ENCODE data around the gene GPATCH2L.

GPATCH2L gene

GRCh38 chr14:76152333-76152681 lies 585 bp downstream of the GPATCH2L start:
- CTCF ChIA-PET, result interaction anchor here (1.4 kb wide), 1 partner anchor 29 kb away, joined by 4 read pairs; no protein-coding TSS in a partner anchor
- Histone ChIP-seq H3K4me1 (ENCODE audit: control extremely low read depth in 1 of 4, control insufficient read depth in 4 of 4, insufficient read depth in 4 of 4, low read length in 3 of 4) (peaks cover 21 to 49% (median 35%) of the 10 kb centered on the region in 4 experiments), H3K4me3 (ENCODE audit: control insufficient read depth in 1 of 7, extremely low read depth in 1 of 7, insufficient read depth in 4 of 7, low read depth in 2 of 7, low read length in 6 of 7) (peak overlapping the region; percentile 67 to 95 (median 90)), H3K27me3 (replicated peaks in 2 of 5; ENCODE audit: control insufficient read depth in 4 of 5, insufficient read depth in 5 of 5, low read length in 4 of 5) (peaks cover 0 to 21% (median 1%) of the 10 kb centered on the region in 5 experiments), H3K27ac (ENCODE audit: insufficient read depth in 1 of 2, low read depth in 1 of 2, low read length in 2 of 2, poor library complexity in 1 of 2, severe bottlenecking in 2 of 2) (peak overlapping the region; percentile 99), H3K36me3 (ENCODE audit: control insufficient read depth in 4 of 4, insufficient read depth in 4 of 4, low read length in 3 of 4) (peaks cover 5 to 21% (median 16%) of the 10 kb centered on the region in 4 experiments), H3K9me3 (ENCODE audit: control extremely low read depth in 1 of 5, control insufficient read depth in 4 of 5, insufficient read depth in 2 of 5, low read depth in 1 of 5, low read length in 4 of 5) (no peaks in the 10 kb centered on the region)
- peak; percentile 91 to 98 (median 97) for DNase-seq
- 0% methylated on average over 15 of the region's 17 CpGs for WGBS (ENCODE audit: insufficient coverage)
- POLR2A ChIA-PET, result interaction anchor here (0.6 to 1.9 kb wide), 7 partner anchors 10 to 1312 kb away, joined by 3 to 11 read pairs (median 4); no protein-coding TSS in a partner anchor

GRCh38 chr14:76153919-76154318 lies 2.2 kb downstream of the GPATCH2L start:
- Histone ChIP-seq H3K4me3 (ENCODE audit: control insufficient read depth in 1 of 7, extremely low read depth in 1 of 7, insufficient read depth in 4 of 7, low read depth in 2 of 7, low read length in 6 of 7) (peak overlapping the region in 1 of 7 experiments; percentile 91), H3K27ac (ENCODE audit: insufficient read depth in 1 of 2, low read depth in 1 of 2, low read length in 2 of 2, poor library complexity in 1 of 2, severe bottlenecking in 2 of 2) (no peak overlapping the region), H3K27me3 (replicated peaks in 2 of 5; ENCODE audit: control insufficient read depth in 4 of 5, insufficient read depth in 5 of 5, low read length in 4 of 5) (peaks cover 0 to 5% (median 0%) of the 10 kb centered on the region in 5 experiments), H3K4me1 (ENCODE audit: control extremely low read depth in 1 of 4, control insufficient read depth in 4 of 4, insufficient read depth in 4 of 4, low read length in 3 of 4) (peaks cover 21 to 49% (median 36%) of the 10 kb centered on the region in 4 experiments), H3K9me3 (ENCODE audit: control extremely low read depth in 1 of 5, control insufficient read depth in 4 of 5, insufficient read depth in 2 of 5, low read depth in 1 of 5, low read length in 4 of 5) (no peaks in the 10 kb centered on the region), H3K36me3 (ENCODE audit: control insufficient read depth in 4 of 4, insufficient read depth in 4 of 4, low read length in 3 of 4) (peaks cover 5 to 34% (median 26%) of the 10 kb centered on the region in 4 experiments)
- ChIA-PET CTCF (interaction anchor here (1.0 to 1.3 kb wide), 2 partner anchors 12 to 29 kb away, joined by 3 read pairs; no protein-coding TSS in a partner anchor), POLR2A (no interaction called here)
- no peak for DNase-seq
- WGBS (ENCODE audit: insufficient coverage), result 89% methylated on average over 1 of the region's 1 CpG

- Histone ChIP-seq H3K36me3 (ENCODE audit: control insufficient read depth in 4 of 4, insufficient read depth in 4 of 4, low read length in 3 of 4) (peaks cover 5 to 41% (median 34%) of the 10 kb centered on the region in 4 experiments), H3K4me1 (ENCODE audit: control extremely low read depth in 1 of 4, control insufficient read depth in 4 of 4, insufficient read depth in 4 of 4, low read length in 3 of 4) (peaks cover 21 to 49% (median 36%) of the 10 kb centered on the region in 4 experiments), H3K27ac (ENCODE audit: insufficient read depth in 1 of 2, low read depth in 1 of 2, low read length in 2 of 2, poor library complexity in 1 of 2, severe bottlenecking in 2 of 2) (no peak overlapping the region), H3K9me3 (ENCODE audit: control extremely low read depth in 1 of 5, control insufficient read depth in 4 of 5, insufficient read depth in 2 of 5, low read depth in 1 of 5, low read length in 4 of 5) (no peaks in the 10 kb centered on the region), H3K4me3 (ENCODE audit: control insufficient read depth in 1 of 7, extremely low read depth in 1 of 7, insufficient read depth in 4 of 7, low read depth in 2 of 7, low read length in 6 of 7) (peak overlapping the region in 2 of 7 experiments; percentile 20 to 41), H3K27me3 (replicated peaks in 2 of 5; ENCODE audit: control insufficient read depth in 4 of 5, insufficient read depth in 5 of 5, low read length in 4 of 5) (no peaks in the 10 kb centered on the region)
- DNase-seq, result no peak
- POLR2A ChIA-PET, result no interaction called here
- CTCF ChIA-PET, result interaction anchor here (1.3 kb wide), 1 partner anchor 28 kb away, joined by 3 read pairs; no protein-coding TSS in a partner anchor
- WGBS (ENCODE audit: insufficient coverage), result 92% methylated on average over 11 of the region's 11 CpGs
Observed at GRCh38 chr14:76154539-76155126, 2.9 kb downstream of the GPATCH2L start.

- Histone ChIP-seq H3K4me3 (ENCODE audit: control insufficient read depth in 1 of 7, extremely low read depth in 1 of 7, insufficient read depth in 4 of 7, low read depth in 2 of 7, low read length in 6 of 7) (no peak overlapping the region), H3K36me3 (ENCODE audit: control insufficient read depth in 4 of 4, insufficient read depth in 4 of 4, low read length in 3 of 4) (peaks cover 19 to 66% (median 44%) of the 10 kb centered on the region in 4 experiments), H3K4me1 (ENCODE audit: control extremely low read depth in 1 of 4, control insufficient read depth in 4 of 4, insufficient read depth in 4 of 4, low read length in 3 of 4) (no peaks in the 10 kb centered on the region), H3K27me3 (replicated peaks in 2 of 5; ENCODE audit: control insufficient read depth in 4 of 5, insufficient read depth in 5 of 5, low read length in 4 of 5) (no peaks in the 10 kb centered on the region), H3K9me3 (ENCODE audit: control extremely low read depth in 1 of 5, control insufficient read depth in 4 of 5, insufficient read depth in 2 of 5, low read depth in 1 of 5, low read length in 4 of 5) (peaks cover 0 to 2% (median 0%) of the 10 kb centered on the region in 5 experiments), H3K27ac (ENCODE audit: insufficient read depth in 1 of 2, low read depth in 1 of 2, low read length in 2 of 2, poor library complexity in 1 of 2, severe bottlenecking in 2 of 2) (no peak overlapping the region)
- POLR2A ChIA-PET, result interaction anchor here (0.7 to 2.7 kb wide), 2 partner anchors 11 to 17 kb away, joined by 3 to 11 read pairs; partner anchors contain the start of gene GPATCH2L
- CTCF ChIA-PET, result no interaction called here
- WGBS (ENCODE audit: insufficient coverage), result 72% methylated on average over 4 of the region's 8 CpGs
- no peak for DNase-seq
Observed at GRCh38 chr14:76163668-76164363, 12.1 kb downstream of the GPATCH2L start.

- 100% methylated on average over 1 of the region's 3 CpGs for WGBS (ENCODE audit: insufficient coverage)
Observed at GRCh38 chr14:76168531-76168930, 16.8 kb downstream of the GPATCH2L start.

GRCh38 chr14:76169776-76170175 lies 18.1 kb downstream of the GPATCH2L start:
- no peak for DNase-seq
- no peaks in the 10 kb centered on the region for H3K27me3 ChIP-seq (replicated peaks in 2 of 5; ENCODE audit: control insufficient read depth in 4 of 5, insufficient read depth in 5 of 5, low read length in 4 of 5)
- H3K36me3 ChIP-seq (ENCODE audit: control insufficient read depth in 4 of 4, insufficient read depth in 4 of 4, low read length in 3 of 4), result peaks cover 31 to 70% (median 55%) of the 10 kb centered on the region in 4 experiments
- CTCF ChIA-PET, result no interaction called here
- peaks cover 0 to 2% (median 0%) of the 10 kb centered on the region in 5 experiments for H3K9me3 ChIP-seq (ENCODE audit: control extremely low read depth in 1 of 5, control insufficient read depth in 4 of 5, insufficient read depth in 2 of 5, low read depth in 1 of 5, low read length in 4 of 5)
- WGBS (ENCODE audit: insufficient coverage), result 100% methylated on average over 3 of the region's 3 CpGs
- H3K27ac ChIP-seq (ENCODE audit: insufficient read depth in 1 of 2, low read depth in 1 of 2, low read length in 2 of 2, poor library complexity in 1 of 2, severe bottlenecking in 2 of 2), result no peak overlapping the region
- POLR2A ChIA-PET, result no interaction called here
- no peak overlapping the region for H3K4me3 ChIP-seq (ENCODE audit: control insufficient read depth in 1 of 7, extremely low read depth in 1 of 7, insufficient read depth in 4 of 7, low read depth in 2 of 7, low read length in 6 of 7)
- H3K4me1 ChIP-seq (ENCODE audit: control extremely low read depth in 1 of 4, control insufficient read depth in 4 of 4, insufficient read depth in 4 of 4, low read length in 3 of 4), result no peaks in the 10 kb centered on the region

More at GRCh38 chr14:76168531-76168930, 16.8 kb downstream of the GPATCH2L start:
- Histone ChIP-seq H3K36me3 (ENCODE audit: control insufficient read depth in 4 of 4, insufficient read depth in 4 of 4, low read length in 3 of 4) (peaks cover 30 to 70% (median 56%) of the 10 kb centered on the region in 4 experiments), H3K9me3 (ENCODE audit: control extremely low read depth in 1 of 5, control insufficient read depth in 4 of 5, insufficient read depth in 2 of 5, low read depth in 1 of 5, low read length in 4 of 5) (peaks cover 0 to 2% (median 0%) of the 10 kb centered on the region in 5 experiments), H3K4me1 (ENCODE audit: control extremely low read depth in 1 of 4, control insufficient read depth in 4 of 4, insufficient read depth in 4 of 4, low read length in 3 of 4) (no peaks in the 10 kb centered on the region), H3K4me3 (ENCODE audit: control insufficient read depth in 1 of 7, extremely low read depth in 1 of 7, insufficient read depth in 4 of 7, low read depth in 2 of 7, low read length in 6 of 7) (no peak overlapping the region), H3K27ac (ENCODE audit: insufficient read depth in 1 of 2, low read depth in 1 of 2, low read length in 2 of 2, poor library complexity in 1 of 2, severe bottlenecking in 2 of 2) (no peak overlapping the region), H3K27me3 (replicated peaks in 2 of 5; ENCODE audit: control insufficient read depth in 4 of 5, insufficient read depth in 5 of 5, low read length in 4 of 5) (no peaks in the 10 kb centered on the region)
- ChIA-PET POLR2A (no interaction called here), CTCF (no interaction called here)
- DNase-seq, result no peak

Measured in common myeloid progenitor, CD34-positive (primary cell).